ENCODE results near the gene EMP3. TPM values are rescaled to one million over a fixed set of nuclear protein-coding genes. Genes with fewer than 3 reads are reported as not detected.

The EMP3 gene
- total RNA-seq, 8 experiments from 2014 or later: 5.3 to 382 (median 35.3) TPM

DNA sequence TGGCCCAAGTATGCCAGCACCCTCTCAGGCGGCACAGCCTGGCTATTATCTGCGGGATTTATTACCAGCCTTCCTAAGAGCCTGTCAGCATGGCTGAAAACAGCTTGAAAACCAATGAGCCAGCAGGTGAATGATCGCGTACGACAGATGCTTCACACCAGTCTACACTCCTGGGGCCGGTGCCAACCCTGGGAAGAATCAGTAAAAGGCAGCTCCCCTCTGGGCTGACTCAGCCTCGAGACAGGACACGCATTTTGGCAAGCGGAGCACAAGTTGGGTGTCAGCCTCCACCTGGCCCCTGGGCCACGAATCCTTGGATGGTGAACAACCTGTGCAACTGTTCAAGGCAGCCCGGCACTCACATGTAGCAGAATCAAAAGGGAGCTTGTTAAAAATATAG is 15.6 kb downstream of the EMP3 start:
- in situ Hi-C loops (cut with MboI; ENCODE audit: low pct_unique_long_range_greater_than_20kb in 2 of 9, low sequenced_read_pairs in 9 of 9, unreplicated experiment in 9 of 9): no loop called here
- ATAC-seq (replicated peaks in 6 of 8): peak in 3 of 8 experiments; percentile 4 to 58 (median 33)
- WGBS, 10 experiments: 77 to 100% (median 85%) methylated on average over 1 to 3 of the region's 11 CpGs; no CpG with 5 or more reads in 6 of the 10 experiments
- Histone ChIP-seq H3K27ac (no peak overlapping the region), H3K4me3 (no peak overlapping the region), H3K4me1 (replicated peaks in 1 of 2) (no peaks in the 10 kb centered on the region)

DNA sequence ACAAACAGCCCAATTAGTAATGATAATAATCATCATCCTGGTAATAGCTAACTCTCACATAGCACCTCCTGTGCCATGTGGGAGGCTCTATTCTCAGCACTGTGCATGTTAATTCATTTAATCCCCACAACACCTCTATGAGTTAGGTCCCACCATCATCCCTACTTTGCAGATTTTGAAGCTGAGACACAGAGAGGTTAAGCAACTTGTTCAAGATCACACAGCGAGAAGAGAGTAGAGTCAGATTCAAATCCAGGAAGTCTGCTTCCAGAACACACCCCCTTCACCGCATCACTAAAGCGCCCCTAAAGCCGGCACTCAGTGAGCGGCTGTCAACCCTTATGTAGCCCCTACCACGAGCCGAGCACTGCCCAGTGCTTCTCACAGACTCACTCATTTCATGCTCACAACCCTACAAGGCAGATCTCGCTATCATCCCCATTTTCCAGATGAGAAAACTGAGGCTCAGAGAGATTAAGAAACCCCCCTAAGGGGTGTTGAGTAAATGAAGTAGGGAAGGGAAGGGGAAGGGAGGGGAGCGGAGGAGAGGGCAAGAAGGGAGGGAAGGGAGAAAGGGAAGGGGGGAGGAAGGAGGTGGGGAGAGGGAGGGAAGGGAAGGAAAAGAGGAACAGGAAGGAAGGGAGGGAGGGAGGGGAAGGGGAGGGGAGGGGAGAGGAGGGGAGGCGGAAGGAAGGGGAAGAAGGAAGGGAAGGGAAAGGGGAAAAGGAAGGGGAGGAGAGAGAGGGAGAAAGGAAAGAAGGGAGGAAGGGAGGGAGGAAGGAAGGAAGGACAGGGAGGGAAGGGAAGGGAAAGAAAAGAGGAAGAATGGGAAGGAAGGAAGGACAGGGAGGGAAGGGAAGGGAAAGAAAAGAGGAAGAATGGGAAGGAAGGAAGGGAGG is 16.4 kb downstream of the EMP3 start:
- in situ Hi-C loops (cut with MboI; ENCODE audit: low pct_unique_long_range_greater_than_20kb in 2 of 9, low sequenced_read_pairs in 9 of 9, unreplicated experiment in 9 of 9): no loop called here
- 83 to 96% (median 90%) methylated on average over 1 to 4 of the region's 10 CpGs; no CpG with 5 or more reads in 6 of the 10 experiments for WGBS, 10 experiments
- Histone ChIP-seq H3K4me1 (replicated peaks in 1 of 2) (no peaks in the 10 kb centered on the region), H3K27ac (no peak overlapping the region), H3K4me3 (no peak overlapping the region)
- ATAC-seq (replicated peaks in 6 of 8): no peak

GRCh38 chr19:48342414-48342738 is 17.0 kb downstream of the EMP3 start:
- in situ Hi-C loops (cut with MboI; ENCODE audit: low pct_unique_long_range_greater_than_20kb in 2 of 9, low sequenced_read_pairs in 9 of 9, unreplicated experiment in 9 of 9): no loop called here
- ATAC-seq (replicated peaks in 6 of 8): no peak
- no CpG with 5 or more reads among the region's 20 CpGs for WGBS, 10 experiments
- H3K4me1 ChIP-seq (replicated peaks in 1 of 2): no peaks in the 10 kb centered on the region
- H3K27ac ChIP-seq: no peak overlapping the region
- no peak overlapping the region for H3K4me3 ChIP-seq

DNA sequence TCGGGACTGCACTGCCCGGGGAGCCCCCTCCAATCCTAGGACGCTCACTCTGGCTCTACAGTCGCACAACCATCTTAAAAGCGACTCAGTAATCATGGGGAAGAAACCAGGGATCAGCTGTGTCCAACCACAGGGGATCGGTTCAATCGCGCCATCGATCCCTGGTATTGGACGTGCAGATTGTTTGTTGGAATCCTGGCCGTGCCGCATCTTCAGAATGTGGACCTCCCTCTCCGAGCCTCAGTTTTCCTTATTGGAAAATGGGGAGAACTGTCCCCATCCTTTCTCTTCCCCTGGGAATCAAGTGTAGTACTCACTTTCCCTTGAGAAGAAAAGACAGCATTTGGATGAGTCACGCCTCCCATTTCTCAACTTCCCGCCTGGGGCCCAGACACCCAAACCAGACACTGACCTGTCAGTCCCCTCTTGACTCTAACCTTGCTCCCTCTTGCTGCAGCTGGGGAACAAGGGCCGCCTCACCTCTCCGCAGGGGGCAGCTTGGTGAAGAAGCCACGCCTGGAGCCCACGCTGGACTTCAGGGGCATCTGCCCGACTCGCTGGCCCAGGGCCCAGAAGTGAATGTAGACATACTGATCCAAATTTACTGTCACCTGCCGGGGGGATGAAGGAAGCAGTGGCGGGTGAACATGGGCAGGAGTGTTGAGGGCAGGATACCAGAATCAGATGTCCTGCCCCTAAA is 17.6 kb downstream of the EMP3 start:
- in situ Hi-C loops (cut with MboI; ENCODE audit: low pct_unique_long_range_greater_than_20kb in 2 of 9, low sequenced_read_pairs in 9 of 9, unreplicated experiment in 9 of 9): no loop called here
- no peak for ATAC-seq (replicated peaks in 6 of 8)
- Histone ChIP-seq H3K4me1 (replicated peaks in 1 of 2) (peaks cover 0 to under 1% of the 10 kb centered on the region in 2 donors), H3K4me3 (no peak overlapping the region), H3K27ac (no peak overlapping the region)
- WGBS, 10 experiments: 80 to 100% (median 91%) methylated on average over 1 to 12 of the region's 23 CpGs; no CpG with 5 or more reads in 4 of the 10 experiments

- ATAC-seq (replicated peaks in 6 of 8): peak in 1 of 8 experiments; percentile 59
- H3K27ac ChIP-seq: no peak overlapping the region
- H3K4me3 ChIP-seq: no peak overlapping the region
- in situ Hi-C loops (cut with MboI; ENCODE audit: low pct_unique_long_range_greater_than_20kb in 2 of 9, low sequenced_read_pairs in 9 of 9, unreplicated experiment in 9 of 9): no loop called here
- 70 to 94% (median 91%) methylated on average over 2 to 3 of the region's 6 CpGs; no CpG with 5 or more reads in 6 of the 10 experiments for WGBS, 10 experiments
- H3K4me1 ChIP-seq (replicated peaks in 1 of 2): peaks cover 0 to 3% of the 10 kb centered on the region in 2 donors
These were observed 19.5 kb downstream of the EMP3 start for GRCh38 chr19:48344892-48345291.

GRCh38 chr19:48346191-48346590 is 20.8 kb downstream of the EMP3 start:
- no peak for ATAC-seq (replicated peaks in 6 of 8)
- Histone ChIP-seq H3K4me1 (replicated peaks in 1 of 2) (peaks cover 0 to 3% of the 10 kb centered on the region in 2 donors), H3K27ac (no peak overlapping the region), H3K4me3 (no peak overlapping the region)
- in situ Hi-C loops (cut with MboI; ENCODE audit: low pct_unique_long_range_greater_than_20kb in 2 of 9, low sequenced_read_pairs in 9 of 9, unreplicated experiment in 9 of 9): no loop called here
- 70 to 100% (median 88%) methylated on average over 1 to 2 of the region's 2 CpGs; no CpG with 5 or more reads in 3 of the 10 experiments for WGBS, 10 experiments

GRCh38 chr19:48348045-48348444 is 22.7 kb downstream of the EMP3 start:
- H3K4me1 ChIP-seq (replicated peaks in 1 of 2): peaks cover 0 to 3% of the 10 kb centered on the region in 2 donors
- in situ Hi-C loops (cut with MboI; ENCODE audit: low pct_unique_long_range_greater_than_20kb in 2 of 9, low sequenced_read_pairs in 9 of 9, unreplicated experiment in 9 of 9): no loop called here
- 20 to 90% (median 69%) methylated on average over 1 to 3 of the region's 5 CpGs; no CpG with 5 or more reads in 5 of the 10 experiments for WGBS, 10 experiments
- H3K27ac ChIP-seq: no peak overlapping the region
- peak in 5 of 8 experiments; percentile 18 to 64 (median 29) for ATAC-seq (replicated peaks in 6 of 8)
- no peak overlapping the region for H3K4me3 ChIP-seq

GRCh38 chr19:48348737-48349136 is 23.4 kb downstream of the EMP3 start:
- Histone ChIP-seq H3K4me1 (replicated peaks in 1 of 2) (peaks cover 0 to 3% of the 10 kb centered on the region in 2 donors), H3K27ac (no peak overlapping the region), H3K4me3 (no peak overlapping the region)
- WGBS, 10 experiments: 90 to 100% (median 93%) methylated on average over 2 to 5 of the region's 7 CpGs; no CpG with 5 or more reads in 4 of the 10 experiments
- in situ Hi-C loops (cut with MboI; ENCODE audit: low pct_unique_long_range_greater_than_20kb in 2 of 9, low sequenced_read_pairs in 9 of 9, unreplicated experiment in 9 of 9): no loop called here
- ATAC-seq (replicated peaks in 6 of 8): no peak

- Histone ChIP-seq H3K4me1 (replicated peaks in 1 of 2) (peaks cover 4 to 16% of the 10 kb centered on the region in 2 donors), H3K4me3 (no peak overlapping the region), H3K27ac (no peak overlapping the region)
- ATAC-seq (replicated peaks in 6 of 8): peak in 1 of 8 experiments; percentile 3
- in situ Hi-C loops (cut with MboI; ENCODE audit: low pct_unique_long_range_greater_than_20kb in 2 of 9, low sequenced_read_pairs in 9 of 9, unreplicated experiment in 9 of 9): no loop called here
- 20 to 96% (median 50%) methylated on average over 1 to 5 of the region's 5 CpGs; no CpG with 5 or more reads in 6 of the 10 experiments for WGBS, 10 experiments
These were observed 25.5 kb downstream of the EMP3 start for GRCh38 chr19:48350856-48351255.

DNA sequence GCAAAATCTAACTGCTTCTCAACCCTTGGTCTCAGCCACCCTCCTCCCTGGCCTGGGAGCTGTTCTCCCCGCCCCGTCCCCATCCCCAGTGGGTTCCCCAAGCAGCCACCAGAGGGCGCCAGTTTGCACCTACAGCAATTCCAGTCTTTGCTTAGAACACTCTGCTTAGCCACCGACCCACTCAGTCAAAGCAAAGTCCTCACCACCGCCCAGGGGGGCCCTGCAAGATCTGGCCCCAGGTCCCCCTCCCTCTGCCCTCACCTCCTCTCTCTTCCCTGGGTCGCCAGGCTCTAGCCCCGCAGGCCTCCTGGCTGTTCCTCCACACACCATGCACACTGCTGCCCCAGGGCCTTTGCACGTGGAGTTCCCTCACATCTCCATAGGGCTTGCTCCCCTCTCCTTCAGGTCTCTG is 26.0 kb downstream of the EMP3 start:
- WGBS, 10 experiments: 17 to 100% (median 87%) methylated on average over 1 to 3 of the region's 8 CpGs; no CpG with 5 or more reads in 6 of the 10 experiments
- ATAC-seq (replicated peaks in 6 of 8): peak in 4 of 8 experiments; percentile 34 to 98 (median 96)
- in situ Hi-C loops (cut with MboI; ENCODE audit: low pct_unique_long_range_greater_than_20kb in 2 of 9, low sequenced_read_pairs in 9 of 9, unreplicated experiment in 9 of 9): no loop called here
- no peak overlapping the region for H3K27ac ChIP-seq
- H3K4me3 ChIP-seq: no peak overlapping the region
- peaks cover 4 to 16% of the 10 kb centered on the region in 2 donors for H3K4me1 ChIP-seq (replicated peaks in 1 of 2)

DNA sequence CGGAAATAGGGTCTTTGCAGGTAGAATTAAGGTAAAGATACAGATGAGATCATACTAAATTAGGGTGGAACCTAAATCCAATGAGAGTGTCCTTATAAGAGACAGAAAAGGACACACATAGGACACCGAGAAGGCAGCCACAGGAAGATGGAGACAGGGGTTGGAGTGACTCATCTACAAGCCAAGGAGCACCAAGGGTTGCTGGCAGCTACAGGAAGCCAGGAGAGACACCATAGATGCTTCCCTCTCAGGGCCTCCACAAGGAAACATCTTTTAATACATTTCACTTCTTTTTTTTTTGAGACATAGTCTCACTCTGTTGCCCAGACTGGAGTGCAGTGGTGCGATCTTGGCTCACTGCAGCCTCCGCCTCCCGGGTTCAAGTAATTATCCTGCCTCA is 28.3 kb downstream of the EMP3 start:
- Histone ChIP-seq H3K4me3 (no peak overlapping the region), H3K27ac (no peak overlapping the region), H3K4me1 (replicated peaks in 1 of 2) (peaks cover 4 to 13% of the 10 kb centered on the region in 2 donors)
- in situ Hi-C loops (cut with MboI; ENCODE audit: low pct_unique_long_range_greater_than_20kb in 2 of 9, low sequenced_read_pairs in 9 of 9, unreplicated experiment in 9 of 9): no loop called here
- no peak for ATAC-seq (replicated peaks in 6 of 8)
- WGBS, 10 experiments: 57 to 100% (median 96%) methylated on average over 1 to 5 of the region's 5 CpGs; no CpG with 5 or more reads in 2 of the 10 experiments

GRCh38 chr19:48354332-48354992 is 29.1 kb downstream of the EMP3 start:
- ATAC-seq (replicated peaks in 6 of 8): peak in 5 of 8 experiments; percentile 39 to 60 (median 54)
- in situ Hi-C loops (cut with MboI; ENCODE audit: low pct_unique_long_range_greater_than_20kb in 2 of 9, low sequenced_read_pairs in 9 of 9, unreplicated experiment in 9 of 9): no loop called here

More at GRCh38 chr19:48354332-48354992, 29.1 kb downstream of the EMP3 start:
- Histone ChIP-seq H3K4me1 (replicated peaks in 1 of 2) (peaks cover 4 to 13% of the 10 kb centered on the region in 2 donors), H3K27ac (no peak overlapping the region), H3K4me3 (no peak overlapping the region)
- 20 to 98% (median 53%) methylated on average over 2 to 9 of the region's 15 CpGs; no CpG with 5 or more reads in 4 of the 10 experiments for WGBS, 10 experiments

Measured in motor neuron (in vitro differentiated cells).